ENCODE measurements around the gene HOXB4.

DNA sequence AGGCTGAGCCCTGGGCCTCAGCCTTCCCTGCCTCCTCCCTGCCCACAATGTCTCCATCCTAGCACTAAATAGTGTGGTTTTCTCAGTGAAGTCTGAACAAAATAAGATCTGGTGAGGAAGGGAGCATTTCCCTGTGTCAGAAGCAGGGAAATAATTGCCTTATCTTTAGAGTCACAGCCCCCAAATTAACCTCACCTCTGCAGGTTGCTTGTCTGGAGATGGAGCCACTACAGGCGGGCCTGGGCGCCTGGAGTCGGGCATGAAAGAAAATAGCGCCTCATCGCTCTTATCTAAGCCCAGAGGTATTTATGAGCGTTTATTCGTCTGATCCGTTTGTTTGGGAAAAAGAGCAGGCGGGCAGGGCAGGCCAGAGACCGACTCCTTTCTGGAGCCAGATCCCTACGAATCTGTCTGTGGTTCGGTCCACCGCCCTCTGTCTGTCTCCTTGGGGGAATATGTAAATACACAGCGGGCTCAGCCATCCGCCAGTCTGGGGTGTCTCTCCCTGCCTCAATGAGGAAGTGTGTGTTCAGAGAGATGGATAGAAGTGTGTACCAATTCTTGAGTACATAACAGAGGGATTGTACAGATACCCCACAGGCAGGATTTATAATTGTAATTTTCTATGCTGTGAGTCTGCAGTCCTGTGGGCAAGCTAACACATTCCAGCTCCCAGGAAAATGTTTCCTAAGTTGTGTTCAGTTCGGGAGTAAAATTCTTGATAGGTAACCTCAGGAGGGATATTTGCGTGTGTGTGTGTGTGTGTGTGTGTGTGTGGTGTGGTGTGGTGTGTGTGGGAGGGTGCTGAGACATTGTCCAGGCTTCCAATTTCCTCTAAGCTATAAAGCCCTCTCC lies 22.3 kb upstream of the HOXB4 start:
- no peak for TF ChIP-seq POLR2A (IDR thresholded peaks at IDR 0.05)
- TF ChIP-seq CTCF (IDR thresholded peaks at IDR 0.05), result no peak

Data from prostate gland (tissue), 2 donors.